Rectal smooth muscle tissue (tissue), 1 donor: Measurements from ENCODE around the gene RYR3.

Source experiments
- H3K27ac ChIP-seq: one replicate; pipeline ENCODE4 v1.7.0; 2013; ENCODE audit warnings: low read depth, low read length, inconsistent platforms
- H3K27me3 ChIP-seq: one replicate; pipeline ENCODE4 v1.7.0; 2013; ENCODE audit warnings: low read length; ENCODE audit not compliant: control insufficient read depth, insufficient read depth
- H3K36me3 ChIP-seq: one replicate; pipeline ENCODE4 v1.7.0; 2013; ENCODE audit warnings: low read length; ENCODE audit not compliant: control insufficient read depth, insufficient read depth
- H3K4me1 ChIP-seq: one replicate; pipeline ENCODE4 v1.7.0; 2013; ENCODE audit warnings: low read length; ENCODE audit not compliant: control insufficient read depth, insufficient read depth
- H3K4me3 ChIP-seq: one replicate; pipeline ENCODE4 v1.7.0; 2013; ENCODE audit warnings: low read length
- H3K9ac ChIP-seq: one replicate; pipeline ENCODE4 v1.7.0; 2013; ENCODE audit warnings: low read length

RYR3 gene

GRCh38 chr15:33508703-33509102 is 197.9 kb downstream of the RYR3 start:
- no peak overlapping the region for H3K9ac ChIP-seq
- H3K27me3 ChIP-seq = no peaks in the 10 kb centered on the region
- no peak overlapping the region for H3K4me3 ChIP-seq
- H3K27ac ChIP-seq = no peak overlapping the region
- H3K4me1 ChIP-seq = no peaks in the 10 kb centered on the region
- no peaks in the 10 kb centered on the region for H3K36me3 ChIP-seq

- H3K4me3 ChIP-seq = no peak overlapping the region
- no peaks in the 10 kb centered on the region for H3K27me3 ChIP-seq
- no peak overlapping the region for H3K27ac ChIP-seq
- no peak overlapping the region for H3K9ac ChIP-seq
- H3K36me3 ChIP-seq = no peaks in the 10 kb centered on the region
- H3K4me1 ChIP-seq = no peaks in the 10 kb centered on the region
Observed at GRCh38 chr15:33515121-33515520, 204.4 kb downstream of the RYR3 start.

- H3K4me1 ChIP-seq = no peaks in the 10 kb centered on the region
- H3K4me3 ChIP-seq = no peak overlapping the region
- no peak overlapping the region for H3K9ac ChIP-seq
Observed at GRCh38 chr15:33516563-33516962, 205.8 kb downstream of the RYR3 start.

GRCh38 chr15:33517944-33518343 is 207.2 kb downstream of the RYR3 start:
- no peak overlapping the region for H3K9ac ChIP-seq
- H3K27ac ChIP-seq = no peak overlapping the region
- H3K4me3 ChIP-seq = no peak overlapping the region
- no peaks in the 10 kb centered on the region for H3K4me1 ChIP-seq
- no peaks in the 10 kb centered on the region for H3K27me3 ChIP-seq
- no peaks in the 10 kb centered on the region for H3K36me3 ChIP-seq

More at GRCh38 chr15:33516563-33516962, 205.8 kb downstream of the RYR3 start:
- no peaks in the 10 kb centered on the region for H3K36me3 ChIP-seq
- no peak overlapping the region for H3K27ac ChIP-seq
- no peaks in the 10 kb centered on the region for H3K27me3 ChIP-seq

GRCh38 chr15:33518421-33518820 is 207.7 kb downstream of the RYR3 start:
- H3K27me3 ChIP-seq = no peaks in the 10 kb centered on the region
- H3K27ac ChIP-seq = no peak overlapping the region
- no peaks in the 10 kb centered on the region for H3K36me3 ChIP-seq
- no peak overlapping the region for H3K9ac ChIP-seq
- H3K4me3 ChIP-seq = no peak overlapping the region
- H3K4me1 ChIP-seq = no peaks in the 10 kb centered on the region

GRCh38 chr15:33524274-33524673 is 213.5 kb downstream of the RYR3 start:
- Histone ChIP-seq H3K27me3 (no peaks in the 10 kb centered on the region), H3K4me1 (no peaks in the 10 kb centered on the region), H3K9ac (no peak overlapping the region), H3K36me3 (no peaks in the 10 kb centered on the region), H3K4me3 (no peak overlapping the region), H3K27ac (no peak overlapping the region)

- Histone ChIP-seq H3K4me3 (no peak overlapping the region), H3K27ac (no peak overlapping the region), H3K4me1 (no peaks in the 10 kb centered on the region), H3K9ac (no peak overlapping the region), H3K36me3 (no peaks in the 10 kb centered on the region), H3K27me3 (no peaks in the 10 kb centered on the region)
Observed at GRCh38 chr15:33526532-33526931, 215.8 kb downstream of the RYR3 start.

- Histone ChIP-seq H3K9ac (no peak overlapping the region), H3K27ac (no peak overlapping the region), H3K36me3 (no peaks in the 10 kb centered on the region), H3K27me3 (no peaks in the 10 kb centered on the region), H3K4me1 (no peaks in the 10 kb centered on the region), H3K4me3 (no peak overlapping the region)
Observed at GRCh38 chr15:33533197-33533596, 222.4 kb downstream of the RYR3 start.

- Histone ChIP-seq H3K36me3 (no peaks in the 10 kb centered on the region), H3K4me1 (no peaks in the 10 kb centered on the region), H3K4me3 (no peak overlapping the region), H3K27ac (no peak overlapping the region), H3K27me3 (no peaks in the 10 kb centered on the region), H3K9ac (no peak overlapping the region)
Observed at GRCh38 chr15:33534642-33535041, 223.9 kb downstream of the RYR3 start.

GRCh38 chr15:33535135-33535534 is 224.4 kb downstream of the RYR3 start:
- no peaks in the 10 kb centered on the region for H3K4me1 ChIP-seq

GRCh38 chr15:33539825-33540573 is 229.2 kb downstream of the RYR3 start:
- Histone ChIP-seq H3K4me1 (no peaks in the 10 kb centered on the region), H3K9ac (no peak overlapping the region), H3K27me3 (no peaks in the 10 kb centered on the region), H3K4me3 (no peak overlapping the region), H3K27ac (no peak overlapping the region), H3K36me3 (no peaks in the 10 kb centered on the region)

More at GRCh38 chr15:33535135-33535534, 224.4 kb downstream of the RYR3 start:
- no peaks in the 10 kb centered on the region for H3K36me3 ChIP-seq
- no peak overlapping the region for H3K9ac ChIP-seq
- no peak overlapping the region for H3K4me3 ChIP-seq
- H3K27ac ChIP-seq = no peak overlapping the region
- no peaks in the 10 kb centered on the region for H3K27me3 ChIP-seq

- no peaks in the 10 kb centered on the region for H3K4me1 ChIP-seq
- no peak overlapping the region for H3K9ac ChIP-seq
- no peaks in the 10 kb centered on the region for H3K27me3 ChIP-seq
- H3K4me3 ChIP-seq = no peak overlapping the region
- no peaks in the 10 kb centered on the region for H3K36me3 ChIP-seq
- H3K27ac ChIP-seq = no peak overlapping the region
Observed at GRCh38 chr15:33543957-33544356, 233.2 kb downstream of the RYR3 start.

- H3K9ac ChIP-seq = no peak overlapping the region
- no peak overlapping the region for H3K4me3 ChIP-seq
- no peaks in the 10 kb centered on the region for H3K4me1 ChIP-seq
- no peaks in the 10 kb centered on the region for H3K27me3 ChIP-seq
- H3K27ac ChIP-seq = no peak overlapping the region
- H3K36me3 ChIP-seq = no peaks in the 10 kb centered on the region
Observed at GRCh38 chr15:33545866-33546265, 235.1 kb downstream of the RYR3 start.
